HCT116 (cell line): ENCODE measurements around the gene PRDX1.

Experiments
- EZH2 ChIP-seq: fragments of 200-600 bp; sonication (generic); IDR thresholded peaks from 2 replicates; pipeline ENCODE4 v1.6.1; 2017; ENCODE audit warnings: antibody characterized with exemption, mixed run types
- SP1 ChIP-seq: IDR thresholded peaks from 2 replicates; pipeline ENCODE4 v1.6.1; 2012; ENCODE audit warnings: low read depth
- TF ChIP-seq, protein P1 (sequence below), 3 experiments: fragments of 200-600 bp in 1 of 3; sonication (generic) in 1 of 3; IDR thresholded peaks in 2 of 3; conservative IDR thresholded peaks in 1 of 3; 2 replicates each; pipeline ENCODE4 v1.5.1; 2012 to 2017; ENCODE audit warnings: low read depth in 2 of 3, low read length in 2 of 3, antibody characterized with exemption in 1 of 3, borderline replicate concordance in 1 of 3, control low read depth in 1 of 3, mild to moderate bottlenecking in 1 of 3, mixed read lengths in 1 of 3, mixed run types in 1 of 3, moderate library complexity in 1 of 3; ENCODE audit not compliant: insufficient read depth in 1 of 3

DNA sequence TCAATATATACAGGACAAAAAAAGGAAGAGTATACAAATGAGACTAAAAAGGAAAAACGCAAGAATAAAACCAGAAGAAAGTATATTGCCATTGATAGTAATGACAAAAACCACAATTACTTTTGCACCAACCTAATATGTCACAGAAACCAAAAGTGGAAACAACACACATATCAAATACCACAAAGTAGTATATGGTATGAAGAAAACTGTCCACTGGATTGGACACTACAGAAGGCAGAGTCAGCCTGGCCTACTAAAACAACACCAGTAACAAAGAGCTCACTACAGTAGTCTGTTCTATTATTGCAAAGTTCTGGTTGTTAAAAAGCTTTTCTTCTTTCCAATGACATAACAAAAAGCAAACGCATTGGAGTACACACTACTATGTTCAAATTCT lies 48.4 kb downstream of the PRDX1 start:
- TF ChIP-seq, protein P1, sequence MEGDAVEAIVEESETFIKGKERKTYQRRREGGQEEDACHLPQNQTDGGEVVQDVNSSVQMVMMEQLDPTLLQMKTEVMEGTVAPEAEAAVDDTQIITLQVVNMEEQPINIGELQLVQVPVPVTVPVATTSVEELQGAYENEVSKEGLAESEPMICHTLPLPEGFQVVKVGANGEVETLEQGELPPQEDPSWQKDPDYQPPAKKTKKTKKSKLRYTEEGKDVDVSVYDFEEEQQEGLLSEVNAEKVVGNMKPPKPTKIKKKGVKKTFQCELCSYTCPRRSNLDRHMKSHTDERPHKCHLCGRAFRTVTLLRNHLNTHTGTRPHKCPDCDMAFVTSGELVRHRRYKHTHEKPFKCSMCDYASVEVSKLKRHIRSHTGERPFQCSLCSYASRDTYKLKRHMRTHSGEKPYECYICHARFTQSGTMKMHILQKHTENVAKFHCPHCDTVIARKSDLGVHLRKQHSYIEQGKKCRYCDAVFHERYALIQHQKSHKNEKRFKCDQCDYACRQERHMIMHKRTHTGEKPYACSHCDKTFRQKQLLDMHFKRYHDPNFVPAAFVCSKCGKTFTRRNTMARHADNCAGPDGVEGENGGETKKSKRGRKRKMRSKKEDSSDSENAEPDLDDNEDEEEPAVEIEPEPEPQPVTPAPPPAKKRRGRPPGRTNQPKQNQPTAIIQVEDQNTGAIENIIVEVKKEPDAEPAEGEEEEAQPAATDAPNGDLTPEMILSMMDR (IDR thresholded peaks at IDR 0.05 in 2 of 3, conservative IDR thresholded peaks at IDR 0.05 in 1 of 3; ENCODE audit: borderline replicate concordance in 1 of 3, insufficient read depth in 1 of 3, low read depth in 2 of 3, low read length in 2 of 3): no peak
- TF ChIP-seq SP1 (no peak), EZH2 (no peak)
